Subcutaneous adipose tissue (tissue), 4 donors: ENCODE results near the gene IFT122. TPM values are rescaled to one million over a fixed set of nuclear protein-coding genes. Genes with fewer than 3 reads are reported as not detected.

Experiments
- small RNA-seq: library from RNA; depleted of rRNA; stranded (forward); fragments of <200 nt; gene quantifications from one replicate; pipeline ENCODE3, GENCODE V24; 2016
- total RNA-seq, 4 donors: library from RNA; depleted of rRNA; stranded (reverse); fragments of >200 nt; gene quantifications; one replicate each; pipeline ENCODE4 v1.1.0, GENCODE V29; 2016
- TF ChIP-seq, protein P1 (sequence below): fragments of 450-650 bp; IDR thresholded peaks from one replicate; pipeline ENCODE4 v1.5.1; 2016; ENCODE audit warnings: low read depth, mild to moderate bottlenecking, control low read depth, antibody characterized with exemption, moderate library complexity

IFT122 gene
- total RNA-seq, 4 donors from 2014 or later: 26.4 to 57.3 (median 45.3) TPM

DNA sequence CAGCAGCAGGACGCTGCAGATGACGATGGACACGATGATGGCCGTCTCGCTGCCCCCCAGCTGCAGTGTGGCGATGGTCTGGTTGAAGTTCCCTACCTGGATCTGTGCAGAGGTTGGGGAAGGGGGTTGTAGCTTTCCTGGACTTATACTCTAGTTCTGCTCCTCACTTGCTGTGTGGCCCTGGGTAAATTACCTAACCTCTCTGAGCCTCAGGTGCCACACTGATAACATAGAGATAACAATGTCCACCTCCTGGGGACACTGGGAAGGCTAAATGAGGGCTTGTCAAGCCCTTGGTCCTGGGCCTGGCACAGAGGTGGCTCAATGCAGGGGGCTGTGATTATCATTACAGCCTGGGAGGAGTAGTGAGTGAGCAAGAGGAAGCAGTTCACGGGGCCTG, 129.8 kb downstream of the IFT122 start:
- TF ChIP-seq, protein P1, sequence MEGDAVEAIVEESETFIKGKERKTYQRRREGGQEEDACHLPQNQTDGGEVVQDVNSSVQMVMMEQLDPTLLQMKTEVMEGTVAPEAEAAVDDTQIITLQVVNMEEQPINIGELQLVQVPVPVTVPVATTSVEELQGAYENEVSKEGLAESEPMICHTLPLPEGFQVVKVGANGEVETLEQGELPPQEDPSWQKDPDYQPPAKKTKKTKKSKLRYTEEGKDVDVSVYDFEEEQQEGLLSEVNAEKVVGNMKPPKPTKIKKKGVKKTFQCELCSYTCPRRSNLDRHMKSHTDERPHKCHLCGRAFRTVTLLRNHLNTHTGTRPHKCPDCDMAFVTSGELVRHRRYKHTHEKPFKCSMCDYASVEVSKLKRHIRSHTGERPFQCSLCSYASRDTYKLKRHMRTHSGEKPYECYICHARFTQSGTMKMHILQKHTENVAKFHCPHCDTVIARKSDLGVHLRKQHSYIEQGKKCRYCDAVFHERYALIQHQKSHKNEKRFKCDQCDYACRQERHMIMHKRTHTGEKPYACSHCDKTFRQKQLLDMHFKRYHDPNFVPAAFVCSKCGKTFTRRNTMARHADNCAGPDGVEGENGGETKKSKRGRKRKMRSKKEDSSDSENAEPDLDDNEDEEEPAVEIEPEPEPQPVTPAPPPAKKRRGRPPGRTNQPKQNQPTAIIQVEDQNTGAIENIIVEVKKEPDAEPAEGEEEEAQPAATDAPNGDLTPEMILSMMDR: no peak

Small RNAs within 50 kb of the gene (small RNA-seq; reads per million reads assigned to genes)
- 66.0 reads per million, percentile 97 among the genes with 10 or more reads in this experiment for gene SNORA7B

Other genes with a start within 250 kb of the IFT122 start
- 100 to 1,000 TPM in 2 of 4 donors, 10 to 100 TPM in 2; 81.9 to 105 (median 91.8) TPM for gene COPG1, start 190.6 kb upstream of the IFT122 start, total RNA-seq
- 10 to 100 TPM; 23.6 to 62.9 (median 28.2) TPM for gene HMCES, start 161.4 kb upstream of the IFT122 start, total RNA-seq
- 1 to 10 TPM in 1 of 4 donors, under 1 TPM in 1, not detected in 2; 0.94 to 1.0 TPM for gene EFCAB12, start 11.6 kb upstream of the IFT122 start, total RNA-seq
- 10 to 100 TPM; 25.1 to 44.9 (median 31.9) TPM for gene MBD4, start 276 bp upstream of the IFT122 start, total RNA-seq
- not detected for gene RHO, start 88.4 kb downstream of the IFT122 start, total RNA-seq
- not detected for gene H1-8, start 103.0 kb downstream of the IFT122 start, total RNA-seq
- 100 to 1,000 TPM; 191 to 351 (median 205) TPM for gene PLXND1, start 166.5 kb downstream of the IFT122 start, total RNA-seq